GM12873 (cell line): ENCODE measurements around the gene GRIN3B.

ENCODE experiments used
- TF ChIP-seq, protein P1 (sequence below): IDR thresholded peaks from 2 replicates; pipeline ENCODE4 v1.5.1; 2012; ENCODE audit warnings: low read depth, mild to moderate bottlenecking, moderate library complexity, low read length, control low read depth; ENCODE audit not compliant: insufficient read depth; ENCODE audit errors: missing control alignments

The GRIN3B gene

DNA sequence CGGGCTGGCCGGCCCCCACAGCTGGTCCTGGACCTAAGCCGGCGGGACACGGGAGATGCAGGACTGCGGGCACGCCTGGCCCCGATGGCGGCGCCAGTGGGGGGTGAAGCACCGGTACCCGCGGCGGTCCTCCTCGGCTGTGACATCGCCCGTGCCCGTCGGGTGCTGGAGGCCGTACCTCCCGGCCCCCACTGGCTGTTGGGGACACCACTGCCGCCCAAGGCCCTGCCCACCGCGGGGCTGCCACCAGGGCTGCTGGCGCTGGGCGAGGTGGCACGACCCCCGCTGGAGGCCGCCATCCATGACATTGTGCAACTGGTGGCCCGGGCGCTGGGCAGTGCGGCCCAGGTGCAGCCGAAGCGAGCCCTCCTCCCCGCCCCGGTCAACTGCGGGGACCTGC is 3.1 kb downstream of the GRIN3B start:
- TF ChIP-seq, protein P1, sequence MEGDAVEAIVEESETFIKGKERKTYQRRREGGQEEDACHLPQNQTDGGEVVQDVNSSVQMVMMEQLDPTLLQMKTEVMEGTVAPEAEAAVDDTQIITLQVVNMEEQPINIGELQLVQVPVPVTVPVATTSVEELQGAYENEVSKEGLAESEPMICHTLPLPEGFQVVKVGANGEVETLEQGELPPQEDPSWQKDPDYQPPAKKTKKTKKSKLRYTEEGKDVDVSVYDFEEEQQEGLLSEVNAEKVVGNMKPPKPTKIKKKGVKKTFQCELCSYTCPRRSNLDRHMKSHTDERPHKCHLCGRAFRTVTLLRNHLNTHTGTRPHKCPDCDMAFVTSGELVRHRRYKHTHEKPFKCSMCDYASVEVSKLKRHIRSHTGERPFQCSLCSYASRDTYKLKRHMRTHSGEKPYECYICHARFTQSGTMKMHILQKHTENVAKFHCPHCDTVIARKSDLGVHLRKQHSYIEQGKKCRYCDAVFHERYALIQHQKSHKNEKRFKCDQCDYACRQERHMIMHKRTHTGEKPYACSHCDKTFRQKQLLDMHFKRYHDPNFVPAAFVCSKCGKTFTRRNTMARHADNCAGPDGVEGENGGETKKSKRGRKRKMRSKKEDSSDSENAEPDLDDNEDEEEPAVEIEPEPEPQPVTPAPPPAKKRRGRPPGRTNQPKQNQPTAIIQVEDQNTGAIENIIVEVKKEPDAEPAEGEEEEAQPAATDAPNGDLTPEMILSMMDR: no peak

DNA sequence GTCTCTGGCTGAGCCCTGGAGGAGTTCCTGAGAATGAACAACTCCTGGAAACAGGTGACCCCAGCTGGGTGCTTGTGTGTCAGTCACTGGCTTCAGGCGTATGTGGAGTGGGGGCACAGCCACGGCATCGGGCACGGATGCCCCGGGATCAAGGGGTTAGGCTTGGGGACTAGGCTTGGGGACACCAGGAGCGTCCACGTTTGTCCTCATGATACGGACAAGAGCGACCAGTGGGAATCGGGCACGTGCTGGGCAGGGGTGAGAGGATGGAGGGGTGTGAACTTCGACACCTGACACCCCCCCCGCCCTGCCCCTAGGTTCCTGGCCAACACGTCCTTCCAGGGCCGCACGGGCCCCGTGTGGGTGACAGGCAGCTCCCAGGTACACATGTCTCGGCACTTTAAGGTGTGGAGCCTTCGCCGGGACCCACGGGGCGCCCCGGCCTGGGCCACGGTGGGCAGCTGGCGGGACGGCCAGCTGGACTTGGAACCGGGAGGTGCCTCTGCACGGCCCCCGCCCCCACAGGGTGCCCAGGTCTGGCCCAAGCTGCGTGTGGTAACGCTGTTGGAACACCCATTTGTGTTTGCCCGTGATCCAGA is 4.1 kb downstream of the GRIN3B start:
- TF ChIP-seq, protein P1: no peak

DNA sequence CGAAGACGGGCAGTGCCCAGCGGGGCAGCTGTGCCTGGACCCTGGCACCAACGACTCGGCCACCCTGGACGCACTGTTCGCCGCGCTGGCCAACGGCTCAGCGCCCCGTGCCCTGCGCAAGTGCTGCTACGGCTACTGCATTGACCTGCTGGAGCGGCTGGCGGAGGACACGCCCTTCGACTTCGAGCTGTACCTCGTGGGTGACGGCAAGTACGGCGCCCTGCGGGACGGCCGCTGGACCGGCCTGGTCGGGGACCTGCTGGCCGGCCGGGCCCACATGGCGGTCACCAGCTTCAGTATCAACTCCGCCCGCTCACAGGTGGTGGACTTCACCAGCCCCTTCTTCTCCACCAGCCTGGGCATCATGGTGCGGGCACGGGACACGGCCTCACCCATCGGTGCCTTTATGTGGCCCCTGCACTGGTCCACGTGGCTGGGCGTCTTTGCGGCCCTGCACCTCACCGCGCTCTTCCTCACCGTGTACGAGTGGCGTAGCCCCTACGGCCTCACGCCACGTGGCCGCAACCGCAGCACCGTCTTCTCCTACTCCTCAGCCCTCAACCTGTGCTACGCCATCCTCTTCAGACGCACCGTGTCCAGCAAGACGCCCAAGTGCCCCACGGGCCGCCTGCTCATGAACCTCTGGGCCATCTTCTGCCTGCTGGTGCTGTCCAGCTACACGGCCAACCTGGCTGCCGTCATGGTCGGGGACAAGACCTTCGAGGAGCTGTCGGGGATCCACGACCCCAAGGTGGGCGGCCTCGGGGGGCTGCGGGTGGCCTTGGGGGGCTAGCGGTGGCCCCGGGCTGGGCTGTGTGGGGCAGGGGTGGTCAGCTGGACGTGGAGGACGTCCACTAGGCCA is 4.8 kb downstream of the GRIN3B start:
- TF ChIP-seq, protein P1: no peak

DNA sequence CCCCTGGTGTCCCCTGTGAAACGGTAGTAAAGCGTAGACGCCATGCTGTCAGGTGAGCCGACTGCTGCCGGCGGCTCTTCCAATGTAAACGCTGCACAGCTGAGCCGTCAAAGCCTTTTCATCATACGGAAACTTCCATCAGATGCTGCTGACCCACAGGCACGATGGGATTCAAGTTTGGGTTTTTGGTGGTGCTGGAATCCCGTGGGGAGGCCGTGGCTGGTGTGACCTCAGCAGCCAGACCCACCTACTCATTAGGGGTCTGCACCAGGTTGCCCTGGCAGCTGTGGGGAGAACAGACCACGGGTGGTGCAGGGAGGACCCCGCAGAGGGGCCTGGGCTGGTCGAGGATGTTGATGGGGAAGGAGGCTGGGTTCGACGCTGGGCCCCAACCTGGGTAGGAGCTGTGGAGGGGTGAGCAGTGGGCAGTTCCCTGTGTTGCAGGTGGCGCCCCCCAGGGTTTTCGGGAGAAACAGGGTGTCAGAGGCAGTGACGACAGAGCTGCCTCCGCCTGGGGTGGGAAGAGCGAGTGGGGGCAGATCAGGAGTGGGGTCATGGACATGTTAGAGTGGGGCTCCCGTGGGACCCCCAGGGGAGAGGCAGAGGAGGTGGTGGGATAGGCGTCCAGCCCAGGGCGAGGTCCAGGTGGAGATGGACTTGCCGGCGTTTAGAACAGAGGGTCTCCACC is 6.6 kb downstream of the GRIN3B start:
- TF ChIP-seq, protein P1: no peak

- TF ChIP-seq, protein P1: no peak
Measured at GRCh38 chr19:1007399-1008251, 7.4 kb downstream of the GRIN3B start.

DNA sequence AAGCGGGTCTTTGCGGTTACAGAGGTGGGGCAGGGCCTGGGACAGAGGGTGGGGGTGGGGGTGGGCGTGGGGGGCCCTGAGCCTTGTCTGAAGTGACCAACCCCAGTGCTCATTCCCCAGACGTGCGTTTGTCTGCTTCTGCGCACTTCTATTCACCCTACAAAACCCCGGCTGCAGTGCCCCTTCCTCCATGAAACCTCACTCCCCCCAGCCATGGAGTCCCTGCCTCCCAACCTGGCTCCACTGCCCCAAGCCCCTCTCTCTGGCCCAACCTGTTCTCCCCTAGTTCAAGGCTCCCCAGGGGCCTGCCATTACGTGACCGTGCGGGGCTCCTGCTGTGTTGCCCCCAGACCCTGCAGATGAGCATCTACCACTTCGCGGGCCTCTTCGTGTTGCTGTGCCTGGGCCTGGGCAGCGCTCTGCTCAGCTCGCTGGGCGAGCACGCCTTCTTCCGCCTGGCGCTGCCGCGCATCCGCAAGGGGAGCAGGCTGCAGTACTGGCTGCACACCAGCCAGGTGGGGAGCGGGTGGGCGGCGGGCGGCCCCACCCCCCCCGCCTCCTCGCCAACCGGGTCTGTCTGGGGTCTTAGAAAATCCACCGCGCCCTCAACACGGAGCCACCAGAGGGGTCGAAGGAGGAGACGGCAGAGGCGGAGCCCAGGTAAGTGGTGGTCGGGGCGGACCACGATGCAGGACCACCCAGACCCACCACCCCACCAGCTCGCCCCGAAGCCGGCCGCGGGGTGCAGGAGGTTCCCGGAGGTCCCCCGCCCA is 8.2 kb downstream of the GRIN3B start:
- TF ChIP-seq, protein P1: no peak
